Breast epithelium (tissue), 3 donors: ENCODE data around the gene PRR35.

Experiments
- POLR2A ChIP-seq: fragments of 450-650 bp; IDR thresholded peaks from one replicate; pipeline ENCODE4 v1.6.1; 2016; ENCODE audit warnings: antibody characterized with exemption, mild to moderate bottlenecking, moderate library complexity
- TF ChIP-seq, protein P1 (sequence below), 3 donors: fragments of 450-650 bp; IDR thresholded peaks; one replicate each; pipeline ENCODE4 v1.5.1; 2016 to 2017; ENCODE audit warnings: antibody characterized with exemption in 3 of 3, mild to moderate bottlenecking in 3 of 3, moderate library complexity in 3 of 3

GRCh38 chr16:540645-541340, 19.4 kb upstream of the PRR35 start:
- TF ChIP-seq, protein P1, sequence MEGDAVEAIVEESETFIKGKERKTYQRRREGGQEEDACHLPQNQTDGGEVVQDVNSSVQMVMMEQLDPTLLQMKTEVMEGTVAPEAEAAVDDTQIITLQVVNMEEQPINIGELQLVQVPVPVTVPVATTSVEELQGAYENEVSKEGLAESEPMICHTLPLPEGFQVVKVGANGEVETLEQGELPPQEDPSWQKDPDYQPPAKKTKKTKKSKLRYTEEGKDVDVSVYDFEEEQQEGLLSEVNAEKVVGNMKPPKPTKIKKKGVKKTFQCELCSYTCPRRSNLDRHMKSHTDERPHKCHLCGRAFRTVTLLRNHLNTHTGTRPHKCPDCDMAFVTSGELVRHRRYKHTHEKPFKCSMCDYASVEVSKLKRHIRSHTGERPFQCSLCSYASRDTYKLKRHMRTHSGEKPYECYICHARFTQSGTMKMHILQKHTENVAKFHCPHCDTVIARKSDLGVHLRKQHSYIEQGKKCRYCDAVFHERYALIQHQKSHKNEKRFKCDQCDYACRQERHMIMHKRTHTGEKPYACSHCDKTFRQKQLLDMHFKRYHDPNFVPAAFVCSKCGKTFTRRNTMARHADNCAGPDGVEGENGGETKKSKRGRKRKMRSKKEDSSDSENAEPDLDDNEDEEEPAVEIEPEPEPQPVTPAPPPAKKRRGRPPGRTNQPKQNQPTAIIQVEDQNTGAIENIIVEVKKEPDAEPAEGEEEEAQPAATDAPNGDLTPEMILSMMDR (IDR thresholded peaks at IDR 0.05), result no peak
- no peak for TF ChIP-seq POLR2A
